Peyer's patch (tissue), 4 donors: ENCODE data around the gene MRM1. TPM values are rescaled to one million over a fixed set of nuclear protein-coding genes. Genes with fewer than 3 reads are reported as not detected.

Experiments
- DNase-seq, 3 donors: peaks; one replicate each; pipeline ENCODE4 v3.0.0-alpha.2; 2017 to 2019
- H3K27ac ChIP-seq, 4 donors: fragments of 200-600 bp; sonication (generic); one replicate each; pipeline ENCODE4 v1.5.1; 2016 to 2019
- H3K27me3 ChIP-seq, 2 donors: fragments of 200-600 bp; sonication (generic); one replicate each; pipeline ENCODE4 v1.5.1; 2019
- H3K36me3 ChIP-seq, 3 donors: fragments of 200-600 bp; sonication (generic); one replicate each; pipeline ENCODE4 v1.5.1; 2016 to 2019
- H3K4me1 ChIP-seq, 4 donors: fragments of 200-600 bp; sonication (generic); one replicate each; pipeline ENCODE4 v1.5.1; 2016 to 2019
- H3K4me3 ChIP-seq, 4 donors: fragments of 200-600 bp; sonication (generic); 1 replicate in 3 of 4; 2 replicates in 1 of 4; pipeline ENCODE4 v1.5.1; 2016 to 2019; ENCODE audit warnings: mild to moderate bottlenecking in 1 of 4
- H3K9me3 ChIP-seq, 4 donors: fragments of 200-600 bp; sonication (generic); one replicate each; pipeline ENCODE4 v1.5.1; 2016 to 2019; ENCODE audit warnings: mild to moderate bottlenecking in 1 of 4
- CTCF ChIP-seq, 6 experiments: fragments of 450-650 bp in 4 of 6; fragments of 200-600 bp in 2 of 6; sonication (generic) in 1 of 6; IDR thresholded peaks; one replicate each; pipeline ENCODE4 v1.5.1; 2017 to 2019; ENCODE audit warnings: antibody characterized with exemption in 6 of 6, mild to moderate bottlenecking in 3 of 6, moderate library complexity in 1 of 6
- POLR2A ChIP-seq, 2 donors: fragments of 450-650 bp; IDR thresholded peaks; one replicate each; pipeline ENCODE4 v1.5.1; 2017; ENCODE audit warnings: antibody characterized with exemption in 2 of 2, mild to moderate bottlenecking in 2 of 2, moderate library complexity in 2 of 2
- total RNA-seq, 4 donors: library from RNA; depleted of rRNA; stranded (reverse); fragments of >200 nt; gene quantifications; one replicate each; pipeline ENCODE4 v1.1.0, GENCODE V29; 2016

Gene MRM1
- total RNA-seq, 4 donors from 2014 or later, result 6.6 to 18.8 (median 13.9) TPM

GRCh38 chr17:36632916-36633771 lies 31.8 kb downstream of the MRM1 start:
- DNase-seq, result no peak
- H3K9me3 ChIP-seq, result no peaks in the 10 kb centered on the region
- H3K27me3 ChIP-seq, result no peaks in the 10 kb centered on the region
- H3K36me3 ChIP-seq, result no peaks in the 10 kb centered on the region
- H3K27ac ChIP-seq, result no peak overlapping the region
- H3K4me1 ChIP-seq, result peaks cover 0 to 3% (median 0%) of the 10 kb centered on the region in 4 donors
- TF ChIP-seq CTCF (IDR thresholded peaks at IDR 0.05), result no peak
- no peak for TF ChIP-seq POLR2A (IDR thresholded peaks at IDR 0.05)
- H3K4me3 ChIP-seq, result no peak overlapping the region

- no peaks in the 10 kb centered on the region for H3K9me3 ChIP-seq
- no peak overlapping the region for H3K4me3 ChIP-seq
- H3K36me3 ChIP-seq, result no peaks in the 10 kb centered on the region
- no peak for DNase-seq
- peaks cover 0 to 17% of the 10 kb centered on the region in 2 donors for H3K27me3 ChIP-seq
- peaks cover 0 to 21% (median 4%) of the 10 kb centered on the region in 4 donors for H3K4me1 ChIP-seq
- TF ChIP-seq POLR2A (IDR thresholded peaks at IDR 0.05) (no peak), CTCF (IDR thresholded peaks at IDR 0.05) (no peak)
- no peak overlapping the region for H3K27ac ChIP-seq
Measured at GRCh38 chr17:36640346-36640745, 39.0 kb downstream of the MRM1 start.

GRCh38 chr17:36640836-36641235 lies 39.5 kb downstream of the MRM1 start:
- TF ChIP-seq POLR2A (IDR thresholded peaks at IDR 0.05), result no peak
- TF ChIP-seq CTCF (IDR thresholded peaks at IDR 0.05), result no peak
- Histone ChIP-seq H3K36me3 (no peaks in the 10 kb centered on the region), H3K4me3 (no peak overlapping the region), H3K4me1 (peaks cover 0 to 21% (median 4%) of the 10 kb centered on the region in 4 donors), H3K27me3 (peaks cover 0 to 17% of the 10 kb centered on the region in 2 donors), H3K9me3 (no peaks in the 10 kb centered on the region), H3K27ac (no peak overlapping the region)
- no peak for DNase-seq

DNA sequence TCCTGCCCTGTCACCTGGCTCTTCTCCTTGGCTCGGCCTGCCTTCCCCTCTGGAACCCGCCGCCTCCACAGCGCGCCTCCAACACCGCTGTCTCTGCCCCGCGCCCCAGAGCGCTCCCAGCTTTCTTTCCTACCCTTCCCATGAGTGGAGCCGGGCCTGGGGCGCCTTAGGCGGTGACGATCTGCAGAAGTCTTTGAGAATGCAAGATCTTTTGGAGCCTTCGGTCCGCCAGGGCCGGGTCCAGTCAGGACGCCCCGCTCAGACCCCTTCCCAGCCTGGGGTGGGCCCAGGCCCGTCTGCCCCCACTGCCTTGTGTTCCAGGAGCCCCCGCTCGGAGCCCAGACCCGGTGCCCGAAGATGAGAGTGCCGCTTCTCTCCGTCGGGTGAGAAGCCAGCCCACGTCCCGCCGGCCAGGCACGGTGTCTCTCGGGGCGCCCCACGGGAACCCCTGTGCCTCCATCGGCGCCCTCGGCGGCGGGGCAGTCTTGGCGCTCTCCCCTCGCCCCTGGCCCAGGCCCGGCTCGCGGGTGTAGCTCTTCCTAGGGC lies 40.0 kb downstream of the MRM1 start:
- H3K9me3 ChIP-seq, result no peaks in the 10 kb centered on the region
- H3K27ac ChIP-seq, result no peak overlapping the region
- H3K27me3 ChIP-seq, result peaks cover 0 to 17% of the 10 kb centered on the region in 2 donors
- no peak for DNase-seq
- TF ChIP-seq POLR2A (IDR thresholded peaks at IDR 0.05) (no peak), CTCF (IDR thresholded peaks at IDR 0.05) (no peak)
- peaks cover 0 to 21% (median 4%) of the 10 kb centered on the region in 4 donors for H3K4me1 ChIP-seq
- no peaks in the 10 kb centered on the region for H3K36me3 ChIP-seq
- peak overlapping the region in 3 of 4 donors; percentile 18 to 46 (median 43) for H3K4me3 ChIP-seq

DNA sequence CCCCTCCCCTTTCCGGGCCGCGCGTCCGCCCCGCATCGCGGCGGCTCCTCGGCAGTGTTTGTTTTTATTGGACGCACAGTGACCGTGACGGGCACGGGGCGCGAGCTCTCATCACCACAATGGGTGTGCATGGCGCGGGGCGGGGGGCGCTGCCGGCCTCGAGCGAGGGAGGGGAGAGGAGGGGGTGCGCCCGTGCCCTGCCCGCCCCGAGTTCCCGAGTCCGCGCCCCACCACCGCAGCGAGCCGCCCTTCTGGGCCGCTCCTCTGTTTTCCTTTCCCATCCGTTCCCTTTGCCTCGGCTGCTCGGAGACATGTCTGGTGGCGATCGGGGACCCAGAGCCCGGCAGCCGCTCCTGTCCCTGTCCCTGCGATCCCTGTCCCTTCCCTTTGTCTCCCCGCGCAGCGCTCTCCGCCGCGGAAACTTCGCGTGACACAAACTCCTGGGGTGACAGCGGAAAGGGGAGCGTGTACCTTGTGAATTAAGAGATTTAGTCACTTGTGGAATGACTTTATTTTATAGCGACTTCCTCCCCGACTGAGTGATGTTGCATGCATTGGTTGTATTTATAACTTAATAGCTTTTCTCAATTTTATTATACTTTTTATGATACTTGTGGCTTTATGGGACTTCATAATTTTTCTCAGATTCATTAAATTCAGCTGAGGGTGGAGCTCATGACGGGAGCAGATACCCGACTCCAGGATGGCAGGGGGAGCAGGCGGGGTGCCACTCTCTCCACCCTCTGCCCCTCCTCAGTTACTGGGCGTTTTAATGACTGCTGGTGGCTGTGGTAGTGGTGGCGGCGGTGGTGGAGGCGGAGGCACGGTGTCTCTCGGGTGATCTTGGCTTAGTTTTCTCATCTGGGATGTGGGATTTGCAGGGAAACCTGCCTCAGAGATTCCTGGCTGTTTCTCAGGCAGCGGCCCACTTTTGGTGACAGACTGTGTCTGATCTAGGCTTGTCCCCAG lies 40.8 kb downstream of the MRM1 start:
- H3K4me1 ChIP-seq, result peaks cover 0 to 21% (median 4%) of the 10 kb centered on the region in 4 donors
- no peaks in the 10 kb centered on the region for H3K9me3 ChIP-seq
- H3K27ac ChIP-seq, result no peak overlapping the region
- peak overlapping the region in 3 of 4 donors; percentile 18 to 46 (median 43) for H3K4me3 ChIP-seq
- TF ChIP-seq POLR2A (IDR thresholded peaks at IDR 0.05) (no peak), CTCF (IDR thresholded peaks at IDR 0.05) (no peak)
- peaks cover 0 to 17% of the 10 kb centered on the region in 2 donors for H3K27me3 ChIP-seq
- DNase-seq, result peak in 1 of 3 donors; percentile 57
- no peaks in the 10 kb centered on the region for H3K36me3 ChIP-seq
